Lower lobe of right lung (tissue), 2 donors: ENCODE measurements around the gene SLC12A1. TPM values are rescaled to one million over a fixed set of nuclear protein-coding genes. Genes with fewer than 3 reads are reported as not detected.

Experiments
- ATAC-seq, 2 donors: fragments of 200-7000 bp; cut with Tn5 transposase; one replicate each; pipeline ENCODE4 v1.9.1; 2020 to 2022; ENCODE audit warnings: mild to moderate bottlenecking in 2 of 2, moderate library complexity in 2 of 2
- DNase-seq: peaks from one replicate; pipeline ENCODE4 v3.0.0-alpha.2; 2020
- H3K27ac ChIP-seq: fragments of 200-600 bp; one replicate; pipeline ENCODE4 v1.8.0; 2022
- H3K27me3 ChIP-seq: fragments of 200-600 bp; one replicate; pipeline ENCODE4 v1.8.0; 2022; ENCODE audit warnings: low read depth
- H3K36me3 ChIP-seq: fragments of 200-600 bp; one replicate; pipeline ENCODE4 v1.8.0; 2022; ENCODE audit warnings: mild to moderate bottlenecking
- H3K4me1 ChIP-seq: fragments of 200-600 bp; one replicate; pipeline ENCODE4 v1.8.0; 2022
- H3K4me3 ChIP-seq: fragments of 200-600 bp; one replicate; pipeline ENCODE4 v1.8.0; 2022; ENCODE audit warnings: mild to moderate bottlenecking
- H3K9me3 ChIP-seq: fragments of 200-600 bp; one replicate; pipeline ENCODE4 v1.8.0; 2022
- CTCF ChIP-seq: fragments of 200-600 bp; IDR thresholded peaks from one replicate; pipeline ENCODE4 v1.8.0; 2022; ENCODE audit warnings: antibody characterized with exemption, mild to moderate bottlenecking
- intact Hi-C: fragments of 100-400 bp; cut with DNase I; formaldehyde crosslinking; loops from one replicate; pipeline ENCODE4 v1.11.0; 2022
- long read RNA-seq: library from polyadenylated mRNA; unstranded; transcript quantifications from one replicate; pipeline ENCODE4 v2.0.0, GENCODE V29; 2021
- total RNA-seq: library from RNA; stranded (reverse); fragmentation: NEBNext Ultra II Directional; extraction: Animal tissue kit (Norgen Biotek cat#: 25700); gene quantifications from one replicate; pipeline ENCODE4 v1.2.1, GENCODE V29; 2021
- donor health status: DM: no; HTN: yes; CAD: no; lungs with severe emphysema.

Gene SLC12A1
- not detected for total RNA-seq
- long read RNA-seq, result 0 reads

GRCh38 chr15:48205981-48206380 is at the start of gene SLC12A1:
Gene SLC12A1, plus strand, starts transcription at chr15:48206302. Its CDS starts 1,418 bp downstream, at chr15:48207720.
- no peaks in the 10 kb centered on the region for H3K9me3 ChIP-seq
- TF ChIP-seq CTCF, result no peak
- H3K4me3 ChIP-seq, result no peak within 1 kb of the TSS
- DNase-seq (no peak), ATAC-seq (no peak)
- H3K27me3 ChIP-seq, result no peaks in the 10 kb centered on the region
- H3K4me1 ChIP-seq, result no peaks in the 10 kb centered on the region
- no peak within 1 kb of the TSS for H3K27ac ChIP-seq
- intact Hi-C loops, result no loop called here
- H3K36me3 ChIP-seq, result no peaks in the 10 kb centered on the region

- DNase-seq, result no peak
- Histone ChIP-seq H3K36me3 (no peaks in the 10 kb centered on the region), H3K4me1 (no peaks in the 10 kb centered on the region), H3K9me3 (no peaks in the 10 kb centered on the region), H3K27ac (no peak overlapping the region), H3K27me3 (no peaks in the 10 kb centered on the region), H3K4me3 (no peak overlapping the region)
- ATAC-seq, result no peak
- intact Hi-C loops, result no loop called here
- TF ChIP-seq CTCF, result no peak
Measured at GRCh38 chr15:48168616-48169015, 37.5 kb upstream of the SLC12A1 start.

- no peaks in the 10 kb centered on the region for H3K36me3 ChIP-seq
- intact Hi-C loops, result no loop called here
- DNase-seq (no peak), ATAC-seq (no peak)
- no peak for TF ChIP-seq CTCF
- H3K27ac ChIP-seq, result no peak overlapping the region
- H3K27me3 ChIP-seq, result no peaks in the 10 kb centered on the region
- H3K4me3 ChIP-seq, result no peak overlapping the region
- no peaks in the 10 kb centered on the region for H3K9me3 ChIP-seq
- H3K4me1 ChIP-seq, result no peaks in the 10 kb centered on the region
Measured at GRCh38 chr15:48170981-48171380, 35.1 kb upstream of the SLC12A1 start.

- intact Hi-C loops, result no loop called here
- ATAC-seq (no peak), DNase-seq (no peak)
- peaks cover 6% of the 10 kb centered on the region for H3K27me3 ChIP-seq
- H3K27ac ChIP-seq, result no peak overlapping the region
- H3K36me3 ChIP-seq, result no peaks in the 10 kb centered on the region
- H3K9me3 ChIP-seq, result no peaks in the 10 kb centered on the region
- no peak overlapping the region for H3K4me3 ChIP-seq
- TF ChIP-seq CTCF, result no peak
- H3K4me1 ChIP-seq, result no peaks in the 10 kb centered on the region
Measured at GRCh38 chr15:48175126-48175525, 31.0 kb upstream of the SLC12A1 start.

- H3K36me3 ChIP-seq, result no peaks in the 10 kb centered on the region
- no peaks in the 10 kb centered on the region for H3K9me3 ChIP-seq
- ATAC-seq (no peak), DNase-seq (no peak)
- H3K4me3 ChIP-seq, result no peak overlapping the region
- intact Hi-C loops, result no loop called here
- H3K27me3 ChIP-seq, result peaks cover 10% of the 10 kb centered on the region
- no peak overlapping the region for H3K27ac ChIP-seq
- no peaks in the 10 kb centered on the region for H3K4me1 ChIP-seq
- TF ChIP-seq CTCF, result no peak
Measured at GRCh38 chr15:48176112-48176511, 30.0 kb upstream of the SLC12A1 start.

- no peak for DNase-seq
- no peaks in the 10 kb centered on the region for H3K36me3 ChIP-seq
- no peaks in the 10 kb centered on the region for H3K9me3 ChIP-seq
- H3K27me3 ChIP-seq, result peaks cover 10% of the 10 kb centered on the region
- no peak for ATAC-seq
- H3K4me3 ChIP-seq, result peak overlapping the region; percentile 67
- H3K27ac ChIP-seq, result peak overlapping the region; percentile 74
- H3K4me1 ChIP-seq, result no peaks in the 10 kb centered on the region
- no peak for TF ChIP-seq CTCF
- intact Hi-C loops, result no loop called here
Measured at GRCh38 chr15:48176957-48177356, 29.1 kb upstream of the SLC12A1 start.
